Neural progenitor cell (in vitro differentiated cells): ENCODE data around the gene ZNG1C. TPM values are rescaled to one million over a fixed set of nuclear protein-coding genes. Genes with fewer than 3 reads are reported as not detected.
"Not testable (repeated sequence)": the region's sequence is repeated elsewhere in the genome, so short reads cannot be mapped to it uniquely, and the experiment has no call there.

ENCODE experiments used
- DNase-seq: peaks from one replicate; pipeline ENCODE4 v3.0.0-alpha.2; 2016; ENCODE audit warnings: low spot score
- H2AFZ ChIP-seq: fragments of 200-600 bp; sonication (generic); replicated peaks from 2 replicates; pipeline ENCODE4 v1.6.1; 2016; ENCODE audit warnings: antibody characterized with exemption
- H3F3A ChIP-seq: fragments of 200-600 bp; sonication (generic); 2 replicates; pipeline ENCODE4 v1.6.1; 2016; ENCODE audit warnings: antibody characterized with exemption, low read depth
- H3K27ac ChIP-seq: fragments of 200-600 bp; sonication (generic); 2 replicates; pipeline ENCODE4 v1.5.1; 2016; ENCODE audit warnings: mild to moderate bottlenecking
- H3K27me3 ChIP-seq: fragments of 200-600 bp; sonication (generic); 2 replicates; pipeline ENCODE4 v1.6.1; 2016; ENCODE audit warnings: mild to moderate bottlenecking, moderate library complexity
- H3K36me3 ChIP-seq: fragments of 200-600 bp; sonication (generic); 2 replicates; pipeline ENCODE4 v1.5.1; 2016
- H3K4me1 ChIP-seq: fragments of 200-600 bp; sonication (generic); 2 replicates; pipeline ENCODE4 v1.6.1; 2016; ENCODE audit warnings: mixed run types
- H3K4me2 ChIP-seq: fragments of 200-600 bp; sonication (generic); 2 replicates; pipeline ENCODE4 v1.6.1; 2016
- H3K4me3 ChIP-seq: fragments of 200-600 bp; sonication (generic); 2 replicates; pipeline ENCODE4 v1.5.1; 2016
- H3K79me2 ChIP-seq: fragments of 200-600 bp; sonication (generic); 2 replicates; pipeline ENCODE4 v1.6.1; 2016; ENCODE audit warnings: low read depth
- H3K9ac ChIP-seq: fragments of 200-600 bp; sonication (generic); 2 replicates; pipeline ENCODE4 v1.6.1; 2016
- H3K9me3 ChIP-seq: fragments of 200-600 bp; sonication (generic); 2 replicates; pipeline ENCODE4 v1.5.1; 2016; ENCODE audit warnings: low read depth
- H4K20me1 ChIP-seq: fragments of 200-600 bp; sonication (generic); 2 replicates; pipeline ENCODE4 v1.6.1; 2016; ENCODE audit warnings: low read depth
- H3K27ac Mint-ChIP-seq: 3 replicates; pipeline ENCODE4 v1.8.0; 2021; ENCODE audit warnings: mixed read lengths
- H3K27me3 Mint-ChIP-seq: 2 replicates; pipeline ENCODE4 v1.8.0; 2022; ENCODE audit warnings: low read depth, mild to moderate bottlenecking, inconsistent platforms, moderate library complexity, mixed read lengths; ENCODE audit not compliant: insufficient read depth
- H3K36me3 Mint-ChIP-seq: 3 replicates; pipeline ENCODE4 v1.8.0; 2021; ENCODE audit warnings: mixed read lengths
- H3K4me1 Mint-ChIP-seq: 3 replicates; pipeline ENCODE4 v1.8.0; 2021; ENCODE audit warnings: mixed read lengths
- H3K4me3 Mint-ChIP-seq: 3 replicates; pipeline ENCODE4 v1.8.0; 2021; ENCODE audit warnings: mild to moderate bottlenecking, moderate library complexity, mixed read lengths
- H3K9me3 Mint-ChIP-seq: 3 replicates; pipeline ENCODE4 v1.8.0; 2020; ENCODE audit warnings: mixed read lengths
- total RNA-seq: library from RNA; depleted of rRNA; stranded (reverse); fragments of >200 nt; gene quantifications from 2 replicates; pipeline ENCODE4 v1.2.3, GENCODE V29; 2015; ENCODE audit warnings: low replicate concordance

Gene ZNG1C
- total RNA-seq, 1 donor from 2014 or later = 35.8 TPM

- not testable (repeated sequence) for H3K4me2 ChIP-seq, H3K4me3 ChIP-seq
Measured at GRCh38 chr9:68324518-68324917, 82.7 kb downstream of the ZNG1C start.

GRCh38 chr9:68329106-68329505, 87.3 kb downstream of the ZNG1C start:
- H3K4me1 Mint-ChIP-seq = not testable (repeated sequence)

More at GRCh38 chr9:68324518-68324917, 82.7 kb downstream of the ZNG1C start:
- not testable (repeated sequence) for H3K4me1 ChIP-seq, H4K20me1 ChIP-seq, H3K4me3 Mint-ChIP-seq, H3K79me2 ChIP-seq, H3K27me3 Mint-ChIP-seq, H3K36me3 ChIP-seq, H3K4me1 Mint-ChIP-seq, H3K27ac Mint-ChIP-seq, H3K9ac ChIP-seq, H3K27ac ChIP-seq, H3K36me3 Mint-ChIP-seq, H3K9me3 ChIP-seq, H3F3A ChIP-seq, H3K9me3 Mint-ChIP-seq, H2AFZ ChIP-seq, DNase-seq
- peaks cover 14% of the 10 kb centered on the region for H3K27me3 ChIP-seq

GRCh38 chr9:68330531-68331173, 88.9 kb downstream of the ZNG1C start:
- H3K9ac ChIP-seq, H3K79me2 ChIP-seq, H3K4me3 ChIP-seq, H2AFZ ChIP-seq, H3K4me3 Mint-ChIP-seq, H3K27ac Mint-ChIP-seq, H3K27me3 Mint-ChIP-seq, H3K9me3 ChIP-seq, H3K36me3 ChIP-seq, H3K4me1 ChIP-seq, H3K36me3 Mint-ChIP-seq, H3K4me1 Mint-ChIP-seq, H3F3A ChIP-seq, H4K20me1 ChIP-seq, DNase-seq, H3K4me2 ChIP-seq, H3K9me3 Mint-ChIP-seq, H3K27ac ChIP-seq: not testable (repeated sequence)
- H3K27me3 ChIP-seq = peaks cover 12% of the 10 kb centered on the region

More at GRCh38 chr9:68329106-68329505, 87.3 kb downstream of the ZNG1C start:
- H3K4me3 ChIP-seq, H3K27me3 Mint-ChIP-seq, H3K9me3 Mint-ChIP-seq, H3K9ac ChIP-seq, H3K27ac Mint-ChIP-seq, H2AFZ ChIP-seq, H3K27ac ChIP-seq, H3K36me3 Mint-ChIP-seq, DNase-seq, H3K4me2 ChIP-seq, H3F3A ChIP-seq, H4K20me1 ChIP-seq, H3K79me2 ChIP-seq, H3K9me3 ChIP-seq, H3K36me3 ChIP-seq, H3K4me3 Mint-ChIP-seq, H3K4me1 ChIP-seq: not testable (repeated sequence)
- H3K27me3 ChIP-seq = peaks cover 12% of the 10 kb centered on the region

- H3K27ac ChIP-seq, H3K27me3 Mint-ChIP-seq: not testable (repeated sequence)
Measured at GRCh38 chr9:68332122-68332521, 90.3 kb downstream of the ZNG1C start.

GRCh38 chr9:68335935-68336334, 94.2 kb downstream of the ZNG1C start:
- H3K4me3 ChIP-seq, H3K27ac ChIP-seq, H3K9ac ChIP-seq, H4K20me1 ChIP-seq, H3K4me1 ChIP-seq, H3K9me3 Mint-ChIP-seq, H3K27me3 Mint-ChIP-seq, H2AFZ ChIP-seq, H3F3A ChIP-seq, H3K4me2 ChIP-seq, H3K79me2 ChIP-seq, DNase-seq, H3K9me3 ChIP-seq, H3K36me3 ChIP-seq, H3K4me3 Mint-ChIP-seq, H3K27ac Mint-ChIP-seq, H3K36me3 Mint-ChIP-seq, H3K4me1 Mint-ChIP-seq: not testable (repeated sequence)
- H3K27me3 ChIP-seq = peaks cover 20% of the 10 kb centered on the region

More at GRCh38 chr9:68332122-68332521, 90.3 kb downstream of the ZNG1C start:
- H3K36me3 Mint-ChIP-seq, H4K20me1 ChIP-seq, H2AFZ ChIP-seq, H3K27ac Mint-ChIP-seq, H3K4me1 ChIP-seq, H3K36me3 ChIP-seq, H3K4me1 Mint-ChIP-seq, DNase-seq, H3K9me3 ChIP-seq, H3K4me3 Mint-ChIP-seq, H3K4me2 ChIP-seq, H3K4me3 ChIP-seq, H3K9ac ChIP-seq, H3F3A ChIP-seq, H3K79me2 ChIP-seq, H3K9me3 Mint-ChIP-seq: not testable (repeated sequence)
- peaks cover 12% of the 10 kb centered on the region for H3K27me3 ChIP-seq

- not testable (repeated sequence) for H3K36me3 ChIP-seq, H3K4me1 ChIP-seq, H3K79me2 ChIP-seq, H3K4me1 Mint-ChIP-seq, H3K4me3 ChIP-seq, H3K27ac Mint-ChIP-seq, H3K4me2 ChIP-seq, H3K9me3 ChIP-seq, H3K27me3 Mint-ChIP-seq, H3K36me3 Mint-ChIP-seq, H3K27ac ChIP-seq, H3F3A ChIP-seq, H3K9me3 Mint-ChIP-seq, H3K9ac ChIP-seq, H3K4me3 Mint-ChIP-seq, H4K20me1 ChIP-seq, DNase-seq, H2AFZ ChIP-seq
- H3K27me3 ChIP-seq = peaks cover 25% of the 10 kb centered on the region
Measured at GRCh38 chr9:68336639-68337339, 95.0 kb downstream of the ZNG1C start.

GRCh38 chr9:68338000-68338399, 96.2 kb downstream of the ZNG1C start:
- H3F3A ChIP-seq, H3K27ac Mint-ChIP-seq, H3K36me3 ChIP-seq, H3K36me3 Mint-ChIP-seq, H3K79me2 ChIP-seq, H3K4me2 ChIP-seq, H3K4me1 ChIP-seq, H3K9me3 Mint-ChIP-seq, H3K4me3 ChIP-seq, H3K27me3 Mint-ChIP-seq, H3K9me3 ChIP-seq, H4K20me1 ChIP-seq, H3K9ac ChIP-seq, H3K4me1 Mint-ChIP-seq, H2AFZ ChIP-seq, DNase-seq, H3K4me3 Mint-ChIP-seq, H3K27ac ChIP-seq: not testable (repeated sequence)
- peaks cover 26% of the 10 kb centered on the region for H3K27me3 ChIP-seq
